Measurements from ENCODE around the gene FBRS.

FBRS gene

DNA sequence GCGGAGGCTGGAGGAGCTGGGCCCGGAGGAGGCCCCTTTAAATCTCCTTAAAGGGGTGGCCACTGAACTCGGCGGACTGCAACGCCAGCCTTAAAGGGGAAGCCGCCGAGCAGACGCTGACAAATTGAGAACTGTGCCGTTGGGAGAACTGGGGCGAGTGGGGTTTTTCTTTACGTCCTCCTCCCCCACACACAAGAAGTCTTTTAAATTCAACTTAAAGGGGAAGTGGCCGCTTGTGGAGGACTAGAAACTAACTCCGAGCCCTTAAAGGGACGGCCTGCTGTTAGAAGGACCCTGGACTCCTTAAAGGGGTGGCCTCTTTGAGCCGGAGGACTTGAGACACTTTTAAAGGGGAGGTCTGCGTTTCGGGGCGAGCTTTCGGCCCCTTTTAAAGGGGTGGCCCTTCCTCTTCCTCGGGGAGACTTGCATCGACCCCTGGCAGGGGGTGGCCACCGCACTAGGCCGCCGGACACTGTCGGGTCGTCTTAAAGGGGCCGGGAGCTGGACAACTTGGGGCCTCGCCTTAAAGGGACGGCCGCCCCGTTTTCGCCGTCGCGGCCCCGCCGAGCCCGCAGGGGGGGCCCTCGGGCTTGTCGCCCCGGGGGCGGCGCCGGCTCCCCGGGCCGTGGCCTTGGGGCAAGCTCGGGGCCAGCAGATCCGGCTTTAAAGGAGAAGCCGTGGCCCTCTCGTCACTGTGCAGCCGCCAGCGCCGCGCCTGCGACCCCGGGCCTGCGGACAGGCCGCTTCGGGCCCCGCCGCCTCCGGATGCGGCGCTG lies 688 bp downstream of the FBRS start (continued):
- TF ChIP-seq, protein P1, sequence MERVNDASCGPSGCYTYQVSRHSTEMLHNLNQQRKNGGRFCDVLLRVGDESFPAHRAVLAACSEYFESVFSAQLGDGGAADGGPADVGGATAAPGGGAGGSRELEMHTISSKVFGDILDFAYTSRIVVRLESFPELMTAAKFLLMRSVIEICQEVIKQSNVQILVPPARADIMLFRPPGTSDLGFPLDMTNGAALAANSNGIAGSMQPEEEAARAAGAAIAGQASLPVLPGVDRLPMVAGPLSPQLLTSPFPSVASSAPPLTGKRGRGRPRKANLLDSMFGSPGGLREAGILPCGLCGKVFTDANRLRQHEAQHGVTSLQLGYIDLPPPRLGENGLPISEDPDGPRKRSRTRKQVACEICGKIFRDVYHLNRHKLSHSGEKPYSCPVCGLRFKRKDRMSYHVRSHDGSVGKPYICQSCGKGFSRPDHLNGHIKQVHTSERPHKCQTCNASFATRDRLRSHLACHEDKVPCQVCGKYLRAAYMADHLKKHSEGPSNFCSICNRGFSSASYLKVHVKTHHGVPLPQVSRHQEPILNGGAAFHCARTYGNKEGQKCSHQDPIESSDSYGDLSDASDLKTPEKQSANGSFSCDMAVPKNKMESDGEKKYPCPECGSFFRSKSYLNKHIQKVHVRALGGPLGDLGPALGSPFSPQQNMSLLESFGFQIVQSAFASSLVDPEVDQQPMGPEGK (tag by site-specific recombination; IDR thresholded peaks at IDR 0.05), result peak; percentile 52
- TF ChIP-seq TCF7L2 (IDR thresholded peaks at IDR 0.05; ENCODE audit: borderline replicate concordance, low read depth, low read length) (peak; percentile 54; the same call in 1 of the 2 replicates), ZBTB20 (tag by site-specific recombination; IDR thresholded peaks at IDR 0.05) (peak; percentile 33; the same call in 1 of the 2 replicates), ZNF24 (tag by site-specific recombination; IDR thresholded peaks at IDR 0.05) (0 out of 2 replicates have a peak, but pooled peaks have one; percentile 17), MYNN (tag by site-specific recombination; IDR thresholded peaks at IDR 0.05; ENCODE audit: borderline replicate concordance) (0 out of 2 replicates have a peak, but pooled peaks have one; percentile 2), ZNF747 (tag by site-specific recombination; IDR thresholded peaks at IDR 0.05) (no peak), SCRT2 (tag by site-specific recombination; IDR thresholded peaks at IDR 0.05) (no peak)
- TF ChIP-seq, protein P2, sequence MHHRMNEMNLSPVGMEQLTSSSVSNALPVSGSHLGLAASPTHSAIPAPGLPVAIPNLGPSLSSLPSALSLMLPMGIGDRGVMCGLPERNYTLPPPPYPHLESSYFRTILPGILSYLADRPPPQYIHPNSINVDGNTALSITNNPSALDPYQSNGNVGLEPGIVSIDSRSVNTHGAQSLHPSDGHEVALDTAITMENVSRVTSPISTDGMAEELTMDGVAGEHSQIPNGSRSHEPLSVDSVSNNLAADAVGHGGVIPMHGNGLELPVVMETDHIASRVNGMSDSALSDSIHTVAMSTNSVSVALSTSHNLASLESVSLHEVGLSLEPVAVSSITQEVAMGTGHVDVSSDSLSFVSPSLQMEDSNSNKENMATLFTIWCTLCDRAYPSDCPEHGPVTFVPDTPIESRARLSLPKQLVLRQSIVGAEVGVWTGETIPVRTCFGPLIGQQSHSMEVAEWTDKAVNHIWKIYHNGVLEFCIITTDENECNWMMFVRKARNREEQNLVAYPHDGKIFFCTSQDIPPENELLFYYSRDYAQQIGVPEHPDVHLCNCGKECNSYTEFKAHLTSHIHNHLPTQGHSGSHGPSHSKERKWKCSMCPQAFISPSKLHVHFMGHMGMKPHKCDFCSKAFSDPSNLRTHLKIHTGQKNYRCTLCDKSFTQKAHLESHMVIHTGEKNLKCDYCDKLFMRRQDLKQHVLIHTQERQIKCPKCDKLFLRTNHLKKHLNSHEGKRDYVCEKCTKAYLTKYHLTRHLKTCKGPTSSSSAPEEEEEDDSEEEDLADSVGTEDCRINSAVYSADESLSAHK (tag by site-specific recombination; IDR thresholded peaks at IDR 0.05), result peak; percentile 97
- TF ChIP-seq, protein P3, sequence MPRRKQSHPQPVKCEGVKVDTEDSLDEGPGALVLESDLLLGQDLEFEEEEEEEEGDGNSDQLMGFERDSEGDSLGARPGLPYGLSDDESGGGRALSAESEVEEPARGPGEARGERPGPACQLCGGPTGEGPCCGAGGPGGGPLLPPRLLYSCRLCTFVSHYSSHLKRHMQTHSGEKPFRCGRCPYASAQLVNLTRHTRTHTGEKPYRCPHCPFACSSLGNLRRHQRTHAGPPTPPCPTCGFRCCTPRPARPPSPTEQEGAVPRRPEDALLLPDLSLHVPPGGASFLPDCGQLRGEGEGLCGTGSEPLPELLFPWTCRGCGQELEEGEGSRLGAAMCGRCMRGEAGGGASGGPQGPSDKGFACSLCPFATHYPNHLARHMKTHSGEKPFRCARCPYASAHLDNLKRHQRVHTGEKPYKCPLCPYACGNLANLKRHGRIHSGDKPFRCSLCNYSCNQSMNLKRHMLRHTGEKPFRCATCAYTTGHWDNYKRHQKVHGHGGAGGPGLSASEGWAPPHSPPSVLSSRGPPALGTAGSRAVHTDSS (tag by site-specific recombination; IDR thresholded peaks at IDR 0.05), result peak; percentile 97
- TF ChIP-seq, protein P4, sequence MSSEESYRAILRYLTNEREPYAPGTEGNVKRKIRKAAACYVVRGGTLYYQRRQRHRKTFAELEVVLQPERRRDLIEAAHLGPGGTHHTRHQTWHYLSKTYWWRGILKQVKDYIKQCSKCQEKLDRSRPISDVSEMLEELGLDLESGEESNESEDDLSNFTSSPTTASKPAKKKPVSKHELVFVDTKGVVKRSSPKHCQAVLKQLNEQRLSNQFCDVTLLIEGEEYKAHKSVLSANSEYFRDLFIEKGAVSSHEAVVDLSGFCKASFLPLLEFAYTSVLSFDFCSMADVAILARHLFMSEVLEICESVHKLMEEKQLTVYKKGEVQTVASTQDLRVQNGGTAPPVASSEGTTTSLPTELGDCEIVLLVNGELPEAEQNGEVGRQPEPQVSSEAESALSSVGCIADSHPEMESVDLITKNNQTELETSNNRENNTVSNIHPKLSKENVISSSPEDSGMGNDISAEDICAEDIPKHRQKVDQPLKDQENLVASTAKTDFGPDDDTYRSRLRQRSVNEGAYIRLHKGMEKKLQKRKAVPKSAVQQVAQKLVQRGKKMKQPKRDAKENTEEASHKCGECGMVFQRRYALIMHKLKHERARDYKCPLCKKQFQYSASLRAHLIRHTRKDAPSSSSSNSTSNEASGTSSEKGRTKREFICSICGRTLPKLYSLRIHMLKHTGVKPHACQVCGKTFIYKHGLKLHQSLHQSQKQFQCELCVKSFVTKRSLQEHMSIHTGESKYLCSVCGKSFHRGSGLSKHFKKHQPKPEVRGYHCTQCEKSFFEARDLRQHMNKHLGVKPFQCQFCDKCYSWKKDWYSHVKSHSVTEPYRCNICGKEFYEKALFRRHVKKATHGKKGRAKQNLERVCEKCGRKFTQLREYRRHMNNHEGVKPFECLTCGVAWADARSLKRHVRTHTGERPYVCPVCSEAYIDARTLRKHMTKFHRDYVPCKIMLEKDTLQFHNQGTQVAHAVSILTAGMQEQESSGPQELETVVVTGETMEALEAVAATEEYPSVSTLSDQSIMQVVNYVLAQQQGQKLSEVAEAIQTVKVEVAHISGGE (tag by site-specific recombination; conservative IDR thresholded peaks at IDR 0.05; ENCODE audit: low read depth), result peak; percentile 40; the same call in 1 of the 2 replicates
- TF ChIP-seq, protein P5, sequence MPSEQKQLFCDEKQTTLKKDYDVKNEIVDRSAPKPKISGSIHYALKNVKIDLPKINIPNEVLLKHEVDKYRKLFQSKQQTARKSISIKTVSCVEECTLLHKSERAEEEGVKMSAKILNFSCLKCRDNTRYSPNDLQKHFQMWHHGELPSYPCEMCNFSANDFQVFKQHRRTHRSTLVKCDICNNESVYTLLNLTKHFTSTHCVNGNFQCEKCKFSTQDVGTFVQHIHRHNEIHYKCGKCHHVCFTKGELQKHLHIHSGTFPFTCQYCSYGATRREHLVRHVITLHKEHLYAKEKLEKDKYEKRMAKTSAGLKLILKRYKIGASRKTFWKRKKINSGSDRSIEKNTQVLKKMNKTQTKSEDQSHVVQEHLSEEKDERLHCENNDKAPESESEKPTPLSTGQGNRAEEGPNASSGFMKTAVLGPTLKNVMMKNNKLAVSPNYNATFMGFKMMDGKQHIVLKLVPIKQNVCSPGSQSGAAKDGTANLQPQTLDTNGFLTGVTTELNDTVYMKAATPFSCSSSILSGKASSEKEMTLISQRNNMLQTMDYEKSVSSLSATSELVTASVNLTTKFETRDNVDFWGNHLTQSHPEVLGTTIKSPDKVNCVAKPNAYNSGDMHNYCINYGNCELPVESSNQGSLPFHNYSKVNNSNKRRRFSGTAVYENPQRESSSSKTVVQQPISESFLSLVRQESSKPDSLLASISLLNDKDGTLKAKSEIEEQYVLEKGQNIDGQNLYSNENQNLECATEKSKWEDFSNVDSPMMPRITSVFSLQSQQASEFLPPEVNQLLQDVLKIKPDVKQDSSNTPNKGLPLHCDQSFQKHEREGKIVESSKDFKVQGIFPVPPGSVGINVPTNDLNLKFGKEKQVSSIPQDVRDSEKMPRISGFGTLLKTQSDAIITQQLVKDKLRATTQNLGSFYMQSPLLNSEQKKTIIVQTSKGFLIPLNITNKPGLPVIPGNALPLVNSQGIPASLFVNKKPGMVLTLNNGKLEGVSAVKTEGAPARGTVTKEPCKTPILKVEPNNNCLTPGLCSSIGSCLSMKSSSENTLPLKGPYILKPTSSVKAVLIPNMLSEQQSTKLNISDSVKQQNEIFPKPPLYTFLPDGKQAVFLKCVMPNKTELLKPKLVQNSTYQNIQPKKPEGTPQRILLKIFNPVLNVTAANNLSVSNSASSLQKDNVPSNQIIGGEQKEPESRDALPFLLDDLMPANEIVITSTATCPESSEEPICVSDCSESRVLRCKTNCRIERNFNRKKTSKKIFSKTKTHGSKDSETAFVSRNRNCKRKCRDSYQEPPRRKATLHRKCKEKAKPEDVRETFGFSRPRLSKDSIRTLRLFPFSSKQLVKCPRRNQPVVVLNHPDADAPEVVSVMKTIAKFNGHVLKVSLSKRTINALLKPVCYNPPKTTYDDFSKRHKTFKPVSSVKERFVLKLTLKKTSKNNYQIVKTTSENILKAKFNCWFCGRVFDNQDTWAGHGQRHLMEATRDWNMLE (tag by site-specific recombination; conservative IDR thresholded peaks at IDR 0.05; ENCODE audit: low read depth), result peak; percentile 19; the same call in 1 of the 2 replicates
- TF ChIP-seq, protein P6, sequence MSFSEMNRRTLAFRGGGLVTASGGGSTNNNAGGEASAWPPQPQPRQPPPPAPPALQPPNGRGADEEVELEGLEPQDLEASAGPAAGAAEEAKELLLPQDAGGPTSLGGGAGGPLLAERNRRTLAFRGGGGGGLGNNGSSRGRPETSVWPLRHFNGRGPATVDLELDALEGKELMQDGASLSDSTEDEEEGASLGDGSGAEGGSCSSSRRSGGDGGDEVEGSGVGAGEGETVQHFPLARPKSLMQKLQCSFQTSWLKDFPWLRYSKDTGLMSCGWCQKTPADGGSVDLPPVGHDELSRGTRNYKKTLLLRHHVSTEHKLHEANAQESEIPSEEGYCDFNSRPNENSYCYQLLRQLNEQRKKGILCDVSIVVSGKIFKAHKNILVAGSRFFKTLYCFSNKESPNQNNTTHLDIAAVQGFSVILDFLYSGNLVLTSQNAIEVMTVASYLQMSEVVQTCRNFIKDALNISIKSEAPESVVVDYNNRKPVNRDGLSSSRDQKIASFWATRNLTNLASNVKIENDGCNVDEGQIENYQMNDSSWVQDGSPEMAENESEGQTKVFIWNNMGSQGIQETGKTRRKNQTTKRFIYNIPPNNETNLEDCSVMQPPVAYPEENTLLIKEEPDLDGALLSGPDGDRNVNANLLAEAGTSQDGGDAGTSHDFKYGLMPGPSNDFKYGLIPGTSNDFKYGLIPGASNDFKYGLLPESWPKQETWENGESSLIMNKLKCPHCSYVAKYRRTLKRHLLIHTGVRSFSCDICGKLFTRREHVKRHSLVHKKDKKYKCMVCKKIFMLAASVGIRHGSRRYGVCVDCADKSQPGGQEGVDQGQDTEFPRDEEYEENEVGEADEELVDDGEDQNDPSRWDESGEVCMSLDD (tag by site-specific recombination; IDR thresholded peaks at IDR 0.05), result peak; percentile 60; the same call in 1 of the 2 replicates
- TF ChIP-seq, protein P7, sequence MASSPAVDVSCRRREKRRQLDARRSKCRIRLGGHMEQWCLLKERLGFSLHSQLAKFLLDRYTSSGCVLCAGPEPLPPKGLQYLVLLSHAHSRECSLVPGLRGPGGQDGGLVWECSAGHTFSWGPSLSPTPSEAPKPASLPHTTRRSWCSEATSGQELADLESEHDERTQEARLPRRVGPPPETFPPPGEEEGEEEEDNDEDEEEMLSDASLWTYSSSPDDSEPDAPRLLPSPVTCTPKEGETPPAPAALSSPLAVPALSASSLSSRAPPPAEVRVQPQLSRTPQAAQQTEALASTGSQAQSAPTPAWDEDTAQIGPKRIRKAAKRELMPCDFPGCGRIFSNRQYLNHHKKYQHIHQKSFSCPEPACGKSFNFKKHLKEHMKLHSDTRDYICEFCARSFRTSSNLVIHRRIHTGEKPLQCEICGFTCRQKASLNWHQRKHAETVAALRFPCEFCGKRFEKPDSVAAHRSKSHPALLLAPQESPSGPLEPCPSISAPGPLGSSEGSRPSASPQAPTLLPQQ (tag by site-specific recombination; IDR thresholded peaks at IDR 0.05), result peak; percentile 100

All from HEK293 (cell line).